Bronchial epithelial cell (primary cell): Measurements from ENCODE around the gene RAD52. TPM values are rescaled to one million over a fixed set of nuclear protein-coding genes. Genes with fewer than 3 reads are reported as not detected.

Experiments
- DNase-seq: peaks from one replicate; pipeline ENCODE4 v3.0.0-alpha.2; 2010; ENCODE audit warnings: low read depth
- FAIRE-seq: peaks from 2 replicates; lab custom pipeline; 2011; peaks lifted over from hg19 to GRCh38; lab: Jason Lieb, UNC
- H3K27me3 ChIP-seq: 2 replicates; pipeline ENCODE4 v1.5.1; 2011; ENCODE audit warnings: low read length; ENCODE audit not compliant: control insufficient read depth, insufficient read depth
- H3K36me3 ChIP-seq: 2 replicates; pipeline ENCODE4 v1.5.1; 2011; ENCODE audit warnings: low read length; ENCODE audit not compliant: control insufficient read depth, insufficient read depth
- H3K4me3 ChIP-seq: 2 replicates; pipeline ENCODE4 v1.5.1; 2011; ENCODE audit warnings: mild to moderate bottlenecking, low read depth, low read length, control low read depth
- CTCF ChIP-seq: IDR thresholded peaks from 2 replicates; pipeline ENCODE4 v1.5.1; 2011; ENCODE audit warnings: mild to moderate bottlenecking, moderate library complexity, low read length, control low read depth, inconsistent platforms; ENCODE audit not compliant: insufficient read depth, severe bottlenecking
- total RNA-seq: library from RNA; depleted of rRNA; stranded (reverse); fragments of >200 nt; gene quantifications from 2 replicates; pipeline ENCODE4 v1.2.1, GENCODE V29; 2014

RAD52 gene
- total RNA-seq, 1 donor from 2014 or later: 16.3 TPM

GRCh38 chr12:931591-931990, 17.9 kb downstream of the RAD52 start:
- H3K27me3 ChIP-seq: no peaks in the 10 kb centered on the region
- TF ChIP-seq CTCF: no peak
- FAIRE-seq (no peak), DNase-seq (no peak)
- H3K36me3 ChIP-seq: peaks cover 22% of the 10 kb centered on the region
- no peak overlapping the region for H3K4me3 ChIP-seq

GRCh38 chr12:931060-931459, 18.4 kb downstream of the RAD52 start:
- Histone ChIP-seq H3K4me3 (no peak overlapping the region), H3K36me3 (peaks cover 24% of the 10 kb centered on the region), H3K27me3 (no peaks in the 10 kb centered on the region)
- FAIRE-seq: no peak
- DNase-seq: no peak
- TF ChIP-seq CTCF: no peak

GRCh38 chr12:926641-927040, 22.9 kb downstream of the RAD52 start:
- FAIRE-seq (no peak), DNase-seq (no peak)
- H3K4me3 ChIP-seq: no peak overlapping the region
- TF ChIP-seq CTCF: no peak
- H3K27me3 ChIP-seq: no peaks in the 10 kb centered on the region
- peaks cover 30% of the 10 kb centered on the region for H3K36me3 ChIP-seq

- Histone ChIP-seq H3K4me3 (no peak overlapping the region), H3K36me3 (peaks cover 18% of the 10 kb centered on the region), H3K27me3 (no peaks in the 10 kb centered on the region)
- TF ChIP-seq CTCF: no peak
- DNase-seq (no peak), FAIRE-seq (no peak)
These were observed 27.2 kb downstream of the RAD52 start for GRCh38 chr12:922285-922684.

GRCh38 chr12:920676-921075, 28.8 kb downstream of the RAD52 start:
- Histone ChIP-seq H3K4me3 (no peak overlapping the region), H3K27me3 (no peaks in the 10 kb centered on the region), H3K36me3 (peaks cover 12% of the 10 kb centered on the region)
- DNase-seq (peak; percentile 72), FAIRE-seq (no peak)
- TF ChIP-seq CTCF: no peak

- H3K36me3 ChIP-seq: peaks cover 18% of the 10 kb centered on the region
- no peak for TF ChIP-seq CTCF
- H3K4me3 ChIP-seq: no peak overlapping the region
- no peaks in the 10 kb centered on the region for H3K27me3 ChIP-seq
- no peak for FAIRE-seq
- DNase-seq: no peak
These were observed 32.6 kb downstream of the RAD52 start for GRCh38 chr12:916712-917445.
